ENCODE results near the gene NR3C2.

The NR3C2 gene

GRCh38 chr4:148229028-148229427 lies 213.2 kb downstream of the NR3C2 start:
- H3F3A ChIP-seq (ENCODE audit: insufficient read depth), result no peaks in the 10 kb centered on the region
- H3K9me2 ChIP-seq (replicated peaks; ENCODE audit: insufficient read depth, low read length), result no peaks in the 10 kb centered on the region
- H3K4me3 ChIP-seq (ENCODE audit: insufficient read depth, low read length, poor library complexity, severe bottlenecking), result no peak overlapping the region
- H3K9me3 ChIP-seq (ENCODE audit: insufficient read depth, low read length), result no peaks in the 10 kb centered on the region
- H3K36me3 ChIP-seq (ENCODE audit: low read length), result no peaks in the 10 kb centered on the region
- H3K79me2 ChIP-seq (ENCODE audit: insufficient read depth, low read length), result no peaks in the 10 kb centered on the region
- no peak for TF ChIP-seq EZH2phosphoT487 (conservative IDR thresholded peaks at IDR 0.05; ENCODE audit: low read length)
- TF ChIP-seq CTCF (IDR thresholded peaks at IDR 0.05; ENCODE audit: insufficient read depth, low read length, poor library complexity, severe bottlenecking), result no peak
- H3K27ac ChIP-seq (ENCODE audit: low read depth, low read length), result no peak overlapping the region
- no peak overlapping the region for H3K4me2 ChIP-seq (ENCODE audit: low read depth, low read length, poor library complexity, severe bottlenecking)
- H2AFZ ChIP-seq (ENCODE audit: low read depth, low read length, severe bottlenecking), result no peak overlapping the region
- H4K20me1 ChIP-seq (ENCODE audit: low read depth, low read length), result no peaks in the 10 kb centered on the region
- no peak overlapping the region for H3K9ac ChIP-seq (ENCODE audit: low read length)
- H3K27me3 ChIP-seq (ENCODE audit: low read length), result no peaks in the 10 kb centered on the region

GRCh38 chr4:148227147-148227546 lies 215.1 kb downstream of the NR3C2 start:
- H3K4me2 ChIP-seq (ENCODE audit: low read depth, low read length, poor library complexity, severe bottlenecking), result no peak overlapping the region
- no peaks in the 10 kb centered on the region for H3K36me3 ChIP-seq (ENCODE audit: low read length)
- no peak overlapping the region for H2AFZ ChIP-seq (ENCODE audit: low read depth, low read length, severe bottlenecking)
- TF ChIP-seq CTCF (IDR thresholded peaks at IDR 0.05; ENCODE audit: insufficient read depth, low read length, poor library complexity, severe bottlenecking) (no peak), EZH2phosphoT487 (conservative IDR thresholded peaks at IDR 0.05; ENCODE audit: low read length) (no peak)
- H3F3A ChIP-seq (ENCODE audit: insufficient read depth), result no peaks in the 10 kb centered on the region
- no peak overlapping the region for H3K27ac ChIP-seq (ENCODE audit: low read depth, low read length)
- H3K9me3 ChIP-seq (ENCODE audit: insufficient read depth, low read length), result no peaks in the 10 kb centered on the region
- H3K9ac ChIP-seq (ENCODE audit: low read length), result no peak overlapping the region
- no peaks in the 10 kb centered on the region for H3K27me3 ChIP-seq (ENCODE audit: low read length)
- H4K20me1 ChIP-seq (ENCODE audit: low read depth, low read length), result no peaks in the 10 kb centered on the region
- no peaks in the 10 kb centered on the region for H3K79me2 ChIP-seq (ENCODE audit: insufficient read depth, low read length)
- H3K9me2 ChIP-seq (replicated peaks; ENCODE audit: insufficient read depth, low read length), result no peaks in the 10 kb centered on the region
- no peak overlapping the region for H3K4me3 ChIP-seq (ENCODE audit: insufficient read depth, low read length, poor library complexity, severe bottlenecking)

GRCh38 chr4:148226341-148226740 lies 215.9 kb downstream of the NR3C2 start:
- Histone ChIP-seq H3K4me3 (ENCODE audit: insufficient read depth, low read length, poor library complexity, severe bottlenecking) (no peak overlapping the region), H3K9me2 (replicated peaks; ENCODE audit: insufficient read depth, low read length) (no peaks in the 10 kb centered on the region), H3F3A (ENCODE audit: insufficient read depth) (no peaks in the 10 kb centered on the region), H3K27ac (ENCODE audit: low read depth, low read length) (no peak overlapping the region), H4K20me1 (ENCODE audit: low read depth, low read length) (no peaks in the 10 kb centered on the region), H3K36me3 (ENCODE audit: low read length) (no peaks in the 10 kb centered on the region), H3K4me2 (ENCODE audit: low read depth, low read length, poor library complexity, severe bottlenecking) (no peak overlapping the region), H3K9me3 (ENCODE audit: insufficient read depth, low read length) (no peaks in the 10 kb centered on the region), H2AFZ (ENCODE audit: low read depth, low read length, severe bottlenecking) (no peak overlapping the region), H3K27me3 (ENCODE audit: low read length) (no peaks in the 10 kb centered on the region), H3K79me2 (ENCODE audit: insufficient read depth, low read length) (no peaks in the 10 kb centered on the region), H3K9ac (ENCODE audit: low read length) (no peak overlapping the region)
- TF ChIP-seq CTCF (IDR thresholded peaks at IDR 0.05; ENCODE audit: insufficient read depth, low read length, poor library complexity, severe bottlenecking), result no peak
- TF ChIP-seq EZH2phosphoT487 (conservative IDR thresholded peaks at IDR 0.05; ENCODE audit: low read length), result no peak
